ENCODE measurements around the gene PJA2.

GRCh38 chr5:109315245-109315644 lies 94.5 kb downstream of the PJA2 start:
- no peak for TF ChIP-seq CTCF (conservative IDR thresholded peaks at IDR 0.05 in 1 of 2, IDR thresholded peaks at IDR 0.05 in 1 of 2; ENCODE audit: extremely low read depth in 1 of 2, insufficient read depth in 1 of 2, low read depth in 1 of 2, low read length in 2 of 2)
- TF ChIP-seq EZH2 (IDR thresholded peaks at IDR 0.05; ENCODE audit: borderline replicate concordance, low read length) = no peak

Data from mammary epithelial cell (primary cell).